ENCODE results near the gene IFI27L1.
A peak's percentile ranks its signal among the peaks of the same experiment; 100 is the strongest.
"Not testable (repeated sequence)": the region's sequence is repeated elsewhere in the genome, so short reads cannot be mapped to it uniquely, and the experiment has no call there.

Gene IFI27L1

GRCh38 chr14:94048691-94049624 is 32.2 kb upstream of the IFI27L1 start:
- DNase-seq = no peak

GRCh38 chr14:94049625-94050023 is 31.5 kb upstream of the IFI27L1 start:
- DNase-seq = no peak

GRCh38 chr14:94050231-94050880 is 30.8 kb upstream of the IFI27L1 start:
- DNase-seq = no peak

GRCh38 chr14:94051115-94051514 is 30.0 kb upstream of the IFI27L1 start:
- DNase-seq = peak; percentile 33

GRCh38 chr14:94051779-94052178 is 29.3 kb upstream of the IFI27L1 start:
- no peak for DNase-seq

GRCh38 chr14:94052199-94052598 is 28.9 kb upstream of the IFI27L1 start:
- no peak for DNase-seq

GRCh38 chr14:94052662-94053061 is 28.4 kb upstream of the IFI27L1 start:
- DNase-seq = no peak

GRCh38 chr14:94054401-94054800 is 26.7 kb upstream of the IFI27L1 start:
- no peak for DNase-seq

- DNase-seq = no peak
Measured at GRCh38 chr14:94054936-94055335, 26.2 kb upstream of the IFI27L1 start.

- DNase-seq = no peak
Measured at GRCh38 chr14:94056579-94057308, 24.4 kb upstream of the IFI27L1 start.

- no peak for DNase-seq
Measured at GRCh38 chr14:94058128-94058673, 22.9 kb upstream of the IFI27L1 start.

GRCh38 chr14:94058674-94059138 is 22.4 kb upstream of the IFI27L1 start:
- DNase-seq = no peak

- DNase-seq = no peak
Measured at GRCh38 chr14:94059998-94060397, 21.1 kb upstream of the IFI27L1 start.

- DNase-seq = no peak
Measured at GRCh38 chr14:94062344-94062940, 18.7 kb upstream of the IFI27L1 start.

- no peak for DNase-seq
Measured at GRCh38 chr14:94066089-94066676, 14.9 kb upstream of the IFI27L1 start.

GRCh38 chr14:94072076-94072475 is 9.0 kb upstream of the IFI27L1 start:
- not testable (repeated sequence) for DNase-seq

GRCh38 chr14:94074534-94074933 is 6.6 kb upstream of the IFI27L1 start:
- DNase-seq = no peak

GRCh38 chr14:94075008-94075407 is 6.1 kb upstream of the IFI27L1 start:
- no peak for DNase-seq

- no peak for DNase-seq
Measured at GRCh38 chr14:94077111-94077821, 3.8 kb upstream of the IFI27L1 start.

GRCh38 chr14:94077823-94078222 is 3.3 kb upstream of the IFI27L1 start:
- DNase-seq = no peak

- DNase-seq = peak; percentile 16
Measured at GRCh38 chr14:94079891-94080620, 1.1 kb upstream of the IFI27L1 start.
